Common myeloid progenitor, CD34-positive (primary cell): ENCODE data around the gene KCNC1.
A peak's percentile ranks its signal among the peaks of the same experiment; 100 is the strongest.

ENCODE experiments used
- CTCF ChIA-PET: fragments of 350-600 bp; sonication (Branson Sonifier 250); formaldehyde crosslinking; loops from one replicate; lab custom pipeline; 2021; ENCODE audit warnings: antibody characterized with exemption; lab: Charles Lee
- POLR2A ChIA-PET: fragments of 350-600 bp; sonication (Branson Sonifier 250); formaldehyde crosslinking; loops from one replicate; lab custom pipeline; 2021; ENCODE audit warnings: antibody characterized with exemption; lab: Charles Lee
- DNase-seq, 3 donors: peaks; one replicate each; pipeline versions ENCODE4 v3.0.0 to v3.0.0-alpha.2; 2013
- H3K27ac ChIP-seq, 2 experiments: 1 replicate in 1 of 2; 2 replicates in 1 of 2; pipeline ENCODE4 v1.7.0; 2013; ENCODE audit warnings: inconsistent platforms in 2 of 2, low read length in 2 of 2, mild to moderate bottlenecking in 2 of 2, low read depth in 1 of 2, moderate library complexity in 1 of 2; ENCODE audit not compliant: severe bottlenecking in 2 of 2, insufficient read depth in 1 of 2, poor library complexity in 1 of 2
- H3K27me3 ChIP-seq, 5 experiments: replicated peaks in 2 of 5; 1 replicate in 3 of 5; 2 replicates in 2 of 5; pipeline versions ENCODE4 v1.6.1 to v1.7.0; 2013; ENCODE audit warnings: low read length in 4 of 5, mild to moderate bottlenecking in 2 of 5, moderate library complexity in 2 of 5, inconsistent platforms in 1 of 5; ENCODE audit not compliant: insufficient read depth in 5 of 5, control insufficient read depth in 4 of 5
- H3K36me3 ChIP-seq, 4 experiments: 1 replicate in 2 of 4; 2 replicates in 2 of 4; pipeline versions ENCODE4 v1.6.1 to v1.7.0; 2013; ENCODE audit warnings: low read length in 3 of 4, control low read depth in 1 of 4, mild to moderate bottlenecking in 1 of 4; ENCODE audit not compliant: control insufficient read depth in 4 of 4, insufficient read depth in 4 of 4
- H3K4me1 ChIP-seq, 4 experiments: 1 replicate in 3 of 4; 2 replicates in 1 of 4; pipeline versions ENCODE4 v1.6.1 to v1.7.1; 2013; ENCODE audit warnings: low read length in 3 of 4, mild to moderate bottlenecking in 3 of 4, control low read depth in 1 of 4, inconsistent platforms in 1 of 4, moderate library complexity in 1 of 4; ENCODE audit not compliant: control insufficient read depth in 4 of 4, insufficient read depth in 4 of 4; ENCODE audit errors: control extremely low read depth in 1 of 4
- H3K4me3 ChIP-seq, 7 experiments: 1 replicate in 4 of 7; 2 replicates in 3 of 7; pipeline versions ENCODE4 v1.5.1 to v1.7.0; 2013; ENCODE audit warnings: mild to moderate bottlenecking in 7 of 7, low read length in 6 of 7, moderate library complexity in 6 of 7, inconsistent platforms in 2 of 7, low read depth in 2 of 7, control low read depth in 1 of 7; ENCODE audit not compliant: insufficient read depth in 4 of 7, control insufficient read depth in 1 of 7; ENCODE audit errors: extremely low read depth in 1 of 7
- H3K9me3 ChIP-seq, 5 experiments: 1 replicate in 4 of 5; 2 replicates in 1 of 5; pipeline versions ENCODE4 v1.6.1 to v1.7.1; 2013; ENCODE audit warnings: low read length in 4 of 5, mild to moderate bottlenecking in 2 of 5, inconsistent platforms in 1 of 5, low read depth in 1 of 5, moderate library complexity in 1 of 5; ENCODE audit not compliant: control insufficient read depth in 4 of 5, insufficient read depth in 2 of 5; ENCODE audit errors: control extremely low read depth in 1 of 5
- WGBS: methylation state at CpG from one replicate; pipeline ENCODE4 v1.1.5; 2013; ENCODE audit not compliant: insufficient coverage; 5-methylcytosine and 5-hydroxymethylcytosine counted together

KCNC1 gene

DNA sequence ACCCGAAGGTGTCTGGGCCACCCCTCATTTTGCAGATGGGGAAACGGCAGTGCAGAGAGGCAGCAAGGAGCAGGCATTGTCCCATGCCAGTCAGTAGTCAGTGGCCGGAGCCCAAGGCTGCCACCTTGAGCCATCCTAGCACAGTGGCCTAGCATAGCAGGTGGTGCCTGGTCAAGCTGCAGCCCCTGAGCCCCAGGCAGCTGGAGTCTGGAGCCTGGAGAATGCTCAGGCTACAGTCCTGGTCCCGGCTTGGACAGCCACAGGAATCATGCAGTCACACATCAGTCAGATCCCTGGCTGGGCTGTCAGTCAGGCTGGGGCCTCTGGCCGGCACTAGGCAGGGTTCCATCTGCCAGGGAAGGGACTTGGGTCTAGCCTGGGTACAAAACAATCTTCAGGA lies 18.6 kb downstream of the KCNC1 start:
- Histone ChIP-seq H3K9me3 (no peaks in the 10 kb centered on the region), H3K4me1 (no peaks in the 10 kb centered on the region), H3K4me3 (no peak overlapping the region), H3K27me3 (peaks cover 0 to 34% (median 0%) of the 10 kb centered on the region in 5 experiments), H3K27ac (no peak overlapping the region), H3K36me3 (no peaks in the 10 kb centered on the region)
- POLR2A ChIA-PET = no interaction called here
- DNase-seq = no peak
- 66% methylated on average over 5 of the region's 5 CpGs for WGBS
- CTCF ChIA-PET = interaction anchor here (1.4 kb wide), 1 partner anchor 226 kb away, joined by 3 read pairs; no protein-coding TSS in a partner anchor

GRCh38 chr11:17753641-17754040 lies 19.1 kb downstream of the KCNC1 start:
- CTCF ChIA-PET = no interaction called here
- Histone ChIP-seq H3K4me1 (no peaks in the 10 kb centered on the region), H3K4me3 (no peak overlapping the region), H3K27me3 (peaks cover 0 to 34% (median 0%) of the 10 kb centered on the region in 5 experiments), H3K9me3 (peaks cover 0 to 2% (median 0%) of the 10 kb centered on the region in 5 experiments), H3K36me3 (no peaks in the 10 kb centered on the region), H3K27ac (no peak overlapping the region)
- no peak for DNase-seq
- POLR2A ChIA-PET = no interaction called here
- WGBS = 89% methylated on average over 9 of the region's 10 CpGs

DNA sequence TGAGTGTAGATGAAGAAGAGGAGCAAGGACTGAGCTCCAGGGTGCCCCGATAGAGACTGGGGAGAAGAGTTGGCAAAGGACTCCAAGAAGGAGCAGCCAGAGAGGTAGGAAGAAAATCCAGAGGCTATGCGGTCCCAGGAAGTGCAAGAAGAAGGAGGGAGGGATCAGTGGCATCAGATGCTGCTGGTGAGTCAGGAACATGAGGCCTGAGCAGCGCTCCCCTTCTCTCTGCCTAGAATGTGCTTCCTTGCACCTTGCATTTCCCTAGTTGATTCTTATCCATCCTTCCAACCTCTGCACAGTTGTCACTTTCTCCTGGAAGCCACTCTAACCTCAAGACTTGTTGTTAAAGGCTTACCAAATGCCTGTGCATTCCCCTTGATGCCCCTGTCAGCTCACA lies 21.3 kb downstream of the KCNC1 start:
- H3K9me3 ChIP-seq = peaks cover 0 to 6% (median 2%) of the 10 kb centered on the region in 5 experiments
- WGBS = 89% methylated on average over 3 of the region's 3 CpGs
- no peaks in the 10 kb centered on the region for H3K4me1 ChIP-seq
- no peak for DNase-seq
- H3K4me3 ChIP-seq = no peak overlapping the region
- peaks cover 0 to 31% (median 0%) of the 10 kb centered on the region in 5 experiments for H3K27me3 ChIP-seq
- H3K36me3 ChIP-seq = no peaks in the 10 kb centered on the region
- no peak overlapping the region for H3K27ac ChIP-seq
- CTCF ChIA-PET = interaction anchor here (1.0 kb wide), 1 partner anchor 223 kb away, joined by 3 read pairs; no protein-coding TSS in a partner anchor
- POLR2A ChIA-PET = no interaction called here

DNA sequence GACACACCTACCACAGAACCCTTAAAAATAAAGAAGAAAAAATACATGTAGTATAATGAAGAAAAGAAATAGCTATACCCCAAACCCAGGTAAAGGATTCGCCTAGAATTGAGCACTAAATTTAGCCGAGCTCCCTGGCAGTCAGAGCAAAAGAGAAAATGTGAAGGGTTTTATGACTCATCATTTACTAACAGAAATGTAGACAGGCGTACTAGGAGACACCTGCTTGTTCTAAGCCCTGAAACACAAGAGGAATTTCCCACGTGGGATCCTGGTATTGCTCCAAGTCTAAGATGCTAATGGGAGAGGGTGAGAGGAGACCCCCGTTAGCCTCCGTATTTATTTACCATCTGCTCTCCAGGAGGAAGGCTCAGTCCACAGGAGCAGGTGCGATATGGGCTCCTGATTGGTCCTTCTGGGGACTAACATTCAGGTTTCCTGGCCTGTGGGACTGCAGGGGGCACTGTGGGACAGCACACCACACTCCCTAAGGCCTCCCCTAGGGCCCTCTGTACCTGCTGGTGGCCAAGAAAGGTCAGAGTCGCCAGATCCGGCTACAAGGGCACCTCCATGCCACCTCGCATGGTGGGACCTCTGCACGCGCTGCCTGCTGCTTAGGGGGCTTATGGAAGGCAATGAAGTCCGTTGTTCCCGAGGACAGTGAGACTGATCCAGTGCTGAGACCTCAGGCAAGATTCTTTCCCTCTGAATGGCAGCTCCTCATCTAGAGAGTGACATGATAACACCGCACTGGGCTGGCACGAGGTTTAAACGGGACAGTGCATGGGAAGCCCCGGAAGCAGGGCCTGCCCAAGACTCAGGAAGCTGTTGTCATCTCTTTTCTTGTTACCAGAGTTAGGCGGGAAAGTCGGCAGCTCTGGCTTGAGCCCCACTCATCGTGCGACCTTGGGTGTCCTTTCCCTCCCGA lies 25.8 kb downstream of the KCNC1 start:
- peak; percentile 26 to 65 (median 60) for DNase-seq
- Histone ChIP-seq H3K36me3 (no peaks in the 10 kb centered on the region), H3K4me1 (no peaks in the 10 kb centered on the region), H3K27me3 (peaks cover 0 to 10% (median 1%) of the 10 kb centered on the region in 5 experiments), H3K27ac (no peak overlapping the region), H3K9me3 (peaks cover 0 to 6% (median 2%) of the 10 kb centered on the region in 5 experiments), H3K4me3 (no peak overlapping the region)
- WGBS = 65% methylated on average over 21 of the region's 23 CpGs
- POLR2A ChIA-PET = no interaction called here
- CTCF ChIA-PET = interaction anchor here (0.8 to 5.0 kb wide), 5 partner anchors 10 to 223 kb away, joined by 3 to 38 read pairs (median 4); no protein-coding TSS in a partner anchor

DNA sequence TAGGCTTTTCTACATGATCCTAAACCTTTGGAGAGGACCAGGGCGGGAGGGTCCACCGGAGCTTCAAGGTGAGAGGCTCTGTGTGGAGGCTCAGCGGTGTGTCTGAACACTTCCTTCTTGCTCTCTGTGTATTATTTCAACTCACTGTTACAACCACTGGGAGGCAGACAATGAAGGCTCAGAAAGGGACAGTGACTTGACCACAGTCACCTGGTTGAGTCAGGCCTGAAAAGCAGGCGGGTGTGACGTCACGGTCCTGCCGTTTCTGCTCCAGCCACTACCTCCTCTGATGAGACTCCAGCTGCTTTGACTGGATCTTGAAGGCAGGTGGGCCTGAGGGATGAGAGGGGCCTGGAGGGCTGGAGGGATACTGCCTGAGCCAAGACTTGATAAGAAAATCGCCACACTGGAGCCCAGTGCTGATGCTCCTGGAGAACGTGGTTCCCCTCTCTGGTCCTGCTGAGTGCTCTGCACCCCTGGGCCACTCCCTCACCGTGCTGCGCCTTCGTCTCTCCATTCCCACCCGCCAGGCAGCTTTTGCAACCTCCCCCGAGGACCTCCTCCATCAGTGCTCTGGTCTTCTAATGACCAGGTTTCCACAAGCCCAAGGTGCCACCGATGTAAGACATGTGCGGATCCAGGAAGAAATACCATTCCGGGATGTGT lies 27.9 kb downstream of the KCNC1 start:
- DNase-seq = no peak
- H3K27me3 ChIP-seq = peaks cover 0 to 1% (median 0%) of the 10 kb centered on the region in 5 experiments
- no peaks in the 10 kb centered on the region for H3K36me3 ChIP-seq
- peaks cover 0 to 6% (median 2%) of the 10 kb centered on the region in 5 experiments for H3K9me3 ChIP-seq
- POLR2A ChIA-PET = no interaction called here
- CTCF ChIA-PET = interaction anchor here (1.3 to 5.0 kb wide), 2 partner anchors 20 to 217 kb away, joined by 4 to 38 read pairs; no protein-coding TSS in a partner anchor
- no peak overlapping the region for H3K27ac ChIP-seq
- no peak overlapping the region for H3K4me3 ChIP-seq
- 90% methylated on average over 17 of the region's 17 CpGs for WGBS
- H3K4me1 ChIP-seq = no peaks in the 10 kb centered on the region

DNA sequence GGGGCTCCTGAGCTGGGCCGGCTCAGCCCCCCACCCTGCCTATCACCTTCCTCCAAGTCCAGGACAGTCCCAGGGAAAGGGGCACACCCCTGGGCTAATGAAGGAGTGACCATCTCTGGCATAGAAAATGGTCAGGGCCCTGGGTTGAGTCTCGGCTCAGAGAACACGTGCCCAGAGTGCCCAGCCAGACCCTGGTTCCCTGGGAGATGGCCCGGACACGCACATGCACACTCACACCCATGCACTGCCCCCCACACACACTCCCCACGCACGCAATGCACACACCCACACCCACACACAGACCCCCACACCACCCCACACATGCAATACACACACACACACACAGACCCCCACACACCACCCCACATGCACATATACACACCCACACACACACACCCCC lies 28.7 kb downstream of the KCNC1 start:
- CTCF ChIA-PET = no interaction called here
- H3K4me3 ChIP-seq = no peak overlapping the region
- POLR2A ChIA-PET = no interaction called here
- H3K27me3 ChIP-seq = peaks cover 0 to 1% (median 0%) of the 10 kb centered on the region in 5 experiments
- no peaks in the 10 kb centered on the region for H3K36me3 ChIP-seq
- WGBS = 92% methylated on average over 5 of the region's 7 CpGs
- no peak for DNase-seq
- no peaks in the 10 kb centered on the region for H3K4me1 ChIP-seq
- H3K9me3 ChIP-seq = peaks cover 0 to 6% (median 2%) of the 10 kb centered on the region in 5 experiments
- H3K27ac ChIP-seq = no peak overlapping the region
